Measurements from ENCODE around the gene CLIC4.

Gene CLIC4

GRCh38 chr1:24859063-24860010 lies 114.1 kb downstream of the CLIC4 start:
- DNase-seq (ENCODE audit: low read depth in 2 of 2) = no peak

- no peak for DNase-seq (ENCODE audit: low read depth in 2 of 2)
Observed at GRCh38 chr1:24860841-24861240, 115.6 kb downstream of the CLIC4 start.

- DNase-seq (ENCODE audit: low read depth in 2 of 2) = no peak
Observed at GRCh38 chr1:24861821-24862727, 116.8 kb downstream of the CLIC4 start.

GRCh38 chr1:24862775-24863483 lies 117.7 kb downstream of the CLIC4 start:
- DNase-seq (ENCODE audit: low read depth in 2 of 2) = no peak

GRCh38 chr1:24864370-24864777 lies 119.1 kb downstream of the CLIC4 start:
- DNase-seq (ENCODE audit: low read depth in 2 of 2) = no peak

- DNase-seq (ENCODE audit: low read depth in 2 of 2) = no peak
Observed at GRCh38 chr1:24865168-24865567, 119.9 kb downstream of the CLIC4 start.

- DNase-seq (ENCODE audit: low read depth in 2 of 2) = no peak
Observed at GRCh38 chr1:24865587-24865986, 120.3 kb downstream of the CLIC4 start.

- no peak for DNase-seq (ENCODE audit: low read depth in 2 of 2)
Observed at GRCh38 chr1:24866211-24867083, 121.2 kb downstream of the CLIC4 start.

- DNase-seq (ENCODE audit: low read depth in 2 of 2) = no peak
Observed at GRCh38 chr1:24867084-24867870, 122.0 kb downstream of the CLIC4 start.

GRCh38 chr1:24868016-24868875 lies 123.0 kb downstream of the CLIC4 start:
- DNase-seq (ENCODE audit: low read depth in 2 of 2) = no peak

GRCh38 chr1:24870551-24871195 lies 125.4 kb downstream of the CLIC4 start:
- DNase-seq (ENCODE audit: low read depth in 2 of 2) = no peak

GRCh38 chr1:24871306-24871901 lies 126.2 kb downstream of the CLIC4 start:
- no peak for DNase-seq (ENCODE audit: low read depth in 2 of 2)

GRCh38 chr1:24872061-24872850 lies 127.0 kb downstream of the CLIC4 start:
- no peak for DNase-seq (ENCODE audit: low read depth in 2 of 2)

GRCh38 chr1:24873148-24873547 lies 127.9 kb downstream of the CLIC4 start:
- DNase-seq (ENCODE audit: low read depth in 2 of 2) = no peak

GRCh38 chr1:24874056-24874455 lies 128.8 kb downstream of the CLIC4 start:
- DNase-seq (ENCODE audit: low read depth in 2 of 2) = no peak

GRCh38 chr1:24874611-24875234 lies 129.5 kb downstream of the CLIC4 start:
- DNase-seq (ENCODE audit: low read depth in 2 of 2) = no peak

- DNase-seq (ENCODE audit: low read depth in 2 of 2) = no peak
Observed at GRCh38 chr1:24875257-24875656, 130.0 kb downstream of the CLIC4 start.
